OCI-LY3 (cell line): ENCODE measurements around the gene MAML2.

ENCODE experiments used
- EZH2phosphoT487 ChIP-seq: fragments of 200-600 bp; shearing (Covaris generic); IDR thresholded peaks from 2 replicates; pipeline ENCODE4 v1.6.1; 2018; ENCODE audit warnings: antibody characterized with exemption, mixed run types, low read depth
- TF ChIP-seq, protein P1 (sequence below): fragments of 200-600, 300-600 bp; sonication (generic); IDR thresholded peaks from 2 replicates; pipeline ENCODE4 v1.5.1; 2014; ENCODE audit warnings: antibody characterized with exemption, low read length, low read depth

DNA sequence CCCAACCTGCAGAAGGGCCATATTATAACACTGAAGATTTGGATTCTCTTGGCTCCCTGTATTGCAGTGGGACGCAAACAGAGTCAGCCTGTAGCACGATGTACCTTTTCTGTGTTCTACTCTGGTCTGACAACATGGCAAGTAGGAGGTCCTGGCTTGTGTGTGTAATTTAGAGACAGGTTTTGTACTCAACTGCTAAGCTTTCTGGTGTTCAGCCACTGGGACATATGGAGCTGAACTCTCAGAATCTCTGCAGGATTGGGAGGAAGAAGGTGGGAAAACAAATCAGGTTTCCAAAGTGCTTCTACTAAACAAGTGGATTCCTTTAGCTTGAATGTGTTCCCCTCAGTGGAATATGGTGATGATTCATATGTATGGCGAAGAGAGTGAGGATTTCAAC, 226.6 kb downstream of the MAML2 start:
- TF ChIP-seq, protein P1, sequence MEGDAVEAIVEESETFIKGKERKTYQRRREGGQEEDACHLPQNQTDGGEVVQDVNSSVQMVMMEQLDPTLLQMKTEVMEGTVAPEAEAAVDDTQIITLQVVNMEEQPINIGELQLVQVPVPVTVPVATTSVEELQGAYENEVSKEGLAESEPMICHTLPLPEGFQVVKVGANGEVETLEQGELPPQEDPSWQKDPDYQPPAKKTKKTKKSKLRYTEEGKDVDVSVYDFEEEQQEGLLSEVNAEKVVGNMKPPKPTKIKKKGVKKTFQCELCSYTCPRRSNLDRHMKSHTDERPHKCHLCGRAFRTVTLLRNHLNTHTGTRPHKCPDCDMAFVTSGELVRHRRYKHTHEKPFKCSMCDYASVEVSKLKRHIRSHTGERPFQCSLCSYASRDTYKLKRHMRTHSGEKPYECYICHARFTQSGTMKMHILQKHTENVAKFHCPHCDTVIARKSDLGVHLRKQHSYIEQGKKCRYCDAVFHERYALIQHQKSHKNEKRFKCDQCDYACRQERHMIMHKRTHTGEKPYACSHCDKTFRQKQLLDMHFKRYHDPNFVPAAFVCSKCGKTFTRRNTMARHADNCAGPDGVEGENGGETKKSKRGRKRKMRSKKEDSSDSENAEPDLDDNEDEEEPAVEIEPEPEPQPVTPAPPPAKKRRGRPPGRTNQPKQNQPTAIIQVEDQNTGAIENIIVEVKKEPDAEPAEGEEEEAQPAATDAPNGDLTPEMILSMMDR: no peak
- TF ChIP-seq EZH2phosphoT487: no peak
